Spleen (tissue), 13 donors: ENCODE results near the gene ADAMTSL3. TPM values are rescaled to one million over a fixed set of nuclear protein-coding genes. Genes with fewer than 3 reads are reported as not detected.

Experiments
- DNase-seq: peaks from one replicate; pipeline ENCODE4 v3.0.0-alpha.2; 2020
- H3K27ac ChIP-seq, 8 donors: fragments of 200-600 bp; sonication (generic) in 7 of 8; 1 replicate in 4 of 8; 2 replicates in 4 of 8; pipeline versions ENCODE4 v1.5.0 to v1.8.0; 2016 to 2021; ENCODE audit warnings: inconsistent platforms in 4 of 8, mild to moderate bottlenecking in 4 of 8, moderate library complexity in 1 of 8
- H3K27me3 ChIP-seq, 7 donors: fragments of 200-600 bp; sonication (generic) in 6 of 7; replicated peaks in 1 of 7; 1 replicate in 4 of 7; 2 replicates in 3 of 7; pipeline versions ENCODE4 v1.5.0 to v1.8.0; 2016 to 2021; ENCODE audit warnings: inconsistent platforms in 3 of 7, mild to moderate bottlenecking in 1 of 7
- H3K36me3 ChIP-seq, 6 donors: fragments of 200-600 bp; sonication (generic) in 5 of 6; 1 replicate in 4 of 6; 2 replicates in 2 of 6; pipeline versions ENCODE4 v1.5.0 to v1.8.0; 2016 to 2021; ENCODE audit warnings: inconsistent platforms in 2 of 6
- H3K4me1 ChIP-seq, 6 donors: fragments of 200-600 bp; sonication (generic) in 5 of 6; 1 replicate in 3 of 6; 2 replicates in 3 of 6; pipeline versions ENCODE4 v1.5.0 to v1.8.0; 2016 to 2021; ENCODE audit warnings: inconsistent platforms in 3 of 6
- H3K4me3 ChIP-seq, 8 donors: fragments of 200-600 bp; sonication (generic) in 7 of 8; 1 replicate in 4 of 8; 2 replicates in 4 of 8; pipeline versions ENCODE4 v1.5.0 to v1.8.0; 2016 to 2021; ENCODE audit warnings: inconsistent platforms in 4 of 8, mild to moderate bottlenecking in 4 of 8, moderate library complexity in 2 of 8
- H3K9me3 ChIP-seq, 8 donors: fragments of 200-600 bp; sonication (generic) in 7 of 8; 1 replicate in 4 of 8; 2 replicates in 4 of 8; pipeline versions ENCODE4 v1.5.0 to v1.8.0; 2016 to 2021; ENCODE audit warnings: inconsistent platforms in 4 of 8
- CTCF ChIP-seq, 11 experiments: fragments of 200-600 bp in 7 of 11; fragments of 450-650 bp in 4 of 11; sonication (generic) in 4 of 11; IDR thresholded peaks in 8 of 11; conservative IDR thresholded peaks in 3 of 11; 1 replicate in 7 of 11; 2 replicates in 4 of 11; pipeline versions ENCODE4 v1.4.0 to v1.8.0; 2016 to 2021; ENCODE audit warnings: antibody characterized with exemption in 11 of 11, inconsistent platforms in 4 of 11, mild to moderate bottlenecking in 1 of 11
- POLR2A ChIP-seq, 3 donors: fragments of 450-650 bp; IDR thresholded peaks; one replicate each; pipeline ENCODE4 v1.5.1; 2017; ENCODE audit warnings: antibody characterized with exemption in 3 of 3, mild to moderate bottlenecking in 1 of 3
- POLR2AphosphoS5 ChIP-seq, 3 donors: sonication (generic); formaldehyde crosslinking; IDR thresholded peaks; one replicate each; pipeline ENCODE4 v1.5.1; 2017; ENCODE audit warnings: antibody characterized with exemption in 3 of 3
- WGBS, 5 donors: extraction: QIAGEN DNeasy Blood & Tissue Kit in 3 of 5; methylation state at CpG; one replicate each; pipeline versions ENCODE4 v1.1.5 to v1.1.7; 2013 to 2018; 5-methylcytosine and 5-hydroxymethylcytosine counted together
- intact Hi-C: fragments of 100-400 bp; cut with DNase I; formaldehyde crosslinking; loops from one replicate; pipeline ENCODE4 v1.15.0; 2023; ENCODE audit warnings: low total_unique reads
- long read RNA-seq, 2 donors: transcript quantifications; one replicate each; lab custom pipeline, GENCODE V29; 2026
- polyA plus RNA-seq, 3 donors: library from polyadenylated mRNA; stranded (reverse); fragments of 200-250 nt; gene quantifications; one replicate each; pipeline ENCODE4 v1.2.1, GENCODE V29; 2013
- total RNA-seq, 7 donors: library from RNA; depleted of rRNA in 3 of 7; stranded (reverse); fragments of >200 nt in 3 of 7; fragmentation: NEBNext Ultra II Directional in 4 of 7; extraction: Animal tissue kit (Norgen Biotek cat#: 25700) in 4 of 7; gene quantifications; one replicate each; pipeline versions ENCODE4 v1.1.0 to v1.2.1, GENCODE V29; 2016 to 2021
- donor health status: healthy with polysubstance abuse.
- donor health status: DM: no; HTN: no; CAD: no; lungs with moderate emphysema.
- donor health status: DM: no; HTN: no; CAD: no.
- donor health status: Bipolar disorder and iron deficiency.
- donor health status: healthy.
- donor health status: DM: no; HTN: no; CAD: no.
- donor health status: DM: yes; HTN: yes; CAD: no.

Gene ADAMTSL3
- 1 to 10 TPM in 6 of 7 donors, under 1 TPM in 1; 0.52 to 5.7 (median 3.6) TPM for total RNA-seq
- polyA plus RNA-seq: under 1 TPM; 0.09 to 0.16 (median 0.11) TPM
- long read RNA-seq, donor 1: 0 reads
- long read RNA-seq, donor 2: 0 reads

GRCh38 chr15:83653639-83654378 lies at the start of gene ADAMTSL3:
Gene ADAMTSL3 (plus strand): TSS chr15:83654123. CDS start chr15:83655762, 1,639 bp downstream.
- peak within 1 kb of the TSS in 1 of 8 donors; percentile 10 for H3K27ac ChIP-seq
- peaks cover 0 to 87% (median 27%) of the 10 kb centered on the region in 7 donors for H3K27me3 ChIP-seq
- TF ChIP-seq POLR2A (IDR thresholded peaks at IDR 0.05) (no peak), POLR2AphosphoS5 (IDR thresholded peaks at IDR 0.05) (peak in 1 of 3 donors; percentile 59)
- peak within 1 kb of the TSS; percentile 4 to 57 (median 28) for H3K4me3 ChIP-seq
- H3K9me3 ChIP-seq: no peaks in the 10 kb centered on the region
- DNase-seq: no peak
- intact Hi-C loops: no loop called here
- H3K36me3 ChIP-seq: no peaks in the 10 kb centered on the region
- H3K4me1 ChIP-seq: peaks cover 0 to 12% (median 0%) of the 10 kb centered on the region in 6 donors
- WGBS, 5 donors: 1 to 11% (median 4%) methylated on average over 30 to 105 of the region's 105 CpGs

- WGBS, 5 donors: 72 to 91% (median 82%) methylated on average over 1 of the region's 1 CpG
- TF ChIP-seq CTCF (IDR thresholded peaks at IDR 0.05 in 8 of 11, conservative IDR thresholded peaks at IDR 0.05 in 3 of 11): no peak
- TF ChIP-seq POLR2A (IDR thresholded peaks at IDR 0.05): no peak
- no peak for TF ChIP-seq POLR2AphosphoS5 (IDR thresholded peaks at IDR 0.05)
- DNase-seq: no peak
- Histone ChIP-seq H3K9me3 (peaks cover 0 to 18% (median 6%) of the 10 kb centered on the region in 8 donors), H3K4me3 (no peak overlapping the region), H3K27ac (no peak overlapping the region), H3K27me3 (peaks cover 0 to 13% (median 0%) of the 10 kb centered on the region in 7 donors), H3K4me1 (no peaks in the 10 kb centered on the region), H3K36me3 (no peaks in the 10 kb centered on the region)
- intact Hi-C loops: no loop called here
Observed at GRCh38 chr15:83604549-83604948, 49.4 kb upstream of the ADAMTSL3 start.

- H3K4me3 ChIP-seq: no peak overlapping the region
- intact Hi-C loops: no loop called here
- H3K36me3 ChIP-seq: no peaks in the 10 kb centered on the region
- 52 to 74% (median 66%) methylated on average over 7 of the region's 7 CpGs for WGBS, 5 donors
- no peak for DNase-seq
- H3K27me3 ChIP-seq: peaks cover 0 to 13% (median 0%) of the 10 kb centered on the region in 7 donors
- H3K27ac ChIP-seq: no peak overlapping the region
- no peak for TF ChIP-seq POLR2AphosphoS5 (IDR thresholded peaks at IDR 0.05)
- TF ChIP-seq CTCF (IDR thresholded peaks at IDR 0.05 in 8 of 11, conservative IDR thresholded peaks at IDR 0.05 in 3 of 11): no peak
- TF ChIP-seq POLR2A (IDR thresholded peaks at IDR 0.05): no peak
- peaks cover 0 to 10% (median under 1%) of the 10 kb centered on the region in 8 donors for H3K9me3 ChIP-seq
- H3K4me1 ChIP-seq: no peaks in the 10 kb centered on the region
Observed at GRCh38 chr15:83605111-83605945, 48.6 kb upstream of the ADAMTSL3 start.

- no peak for DNase-seq
- Histone ChIP-seq H3K4me1 (no peaks in the 10 kb centered on the region), H3K27ac (no peak overlapping the region), H3K27me3 (no peaks in the 10 kb centered on the region), H3K36me3 (no peaks in the 10 kb centered on the region), H3K4me3 (no peak overlapping the region), H3K9me3 (no peaks in the 10 kb centered on the region)
- intact Hi-C loops: no loop called here
- no peak for TF ChIP-seq POLR2A (IDR thresholded peaks at IDR 0.05)
- TF ChIP-seq POLR2AphosphoS5 (IDR thresholded peaks at IDR 0.05): no peak
- TF ChIP-seq CTCF (IDR thresholded peaks at IDR 0.05 in 8 of 11, conservative IDR thresholded peaks at IDR 0.05 in 3 of 11): no peak
- WGBS, 5 donors: 74 to 80% (median 75%) methylated on average over 3 of the region's 3 CpGs
Observed at GRCh38 chr15:83610132-83610531, 43.8 kb upstream of the ADAMTSL3 start.
